ENCODE data around the gene SRRT. TPM values are rescaled to one million over a fixed set of nuclear protein-coding genes. Genes with fewer than 3 reads are reported as not detected.
"Not testable (repeated sequence)": the region's sequence is repeated elsewhere in the genome, so short reads cannot be mapped to it uniquely, and the experiment has no call there.

Gene SRRT
- polyA plus RNA-seq, 3 donors: 47.0 to 74.9 (median 57.4) TPM

GRCh38 chr7:100852048-100852872 lies 22.6 kb upstream of the SRRT start, which contains the start of gene SLC12A9:
Gene SLC12A9 (plus strand): TSS chr7:100852713. CDS start chr7:100854198, 1,485 bp downstream.
- 0% methylated on average over 56 to 71 of the region's 71 CpGs for WGBS, 3 donors
- H3K27ac ChIP-seq (ENCODE audit: low read depth, low read length): no peak within 1 kb of the TSS

GRCh38 chr7:100854146-100854895 lies 20.6 kb upstream of the SRRT start:
- 90 to 94% (median 90%) methylated on average over 14 of the region's 14 CpGs for WGBS, 3 donors

DNA sequence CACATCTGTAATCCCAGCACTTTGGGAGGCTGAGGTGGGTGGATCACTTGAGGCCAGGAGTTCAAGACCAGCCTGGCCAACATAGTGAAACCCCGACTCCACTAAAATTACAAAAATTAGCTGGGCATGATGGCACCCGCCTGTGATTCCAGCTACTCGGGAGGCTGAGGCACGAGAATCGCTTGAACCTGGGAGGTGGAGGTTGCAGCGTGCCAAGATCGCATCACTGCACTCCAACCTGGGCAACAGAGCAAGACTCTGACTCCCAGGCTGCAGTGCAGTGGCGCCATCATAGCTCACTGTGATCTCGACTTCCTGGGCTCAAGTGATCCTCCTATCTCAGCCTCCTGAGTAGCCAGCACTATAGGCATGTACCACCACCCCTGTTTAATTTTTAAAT lies 20.0 kb upstream of the SRRT start:
- H3K27ac ChIP-seq (ENCODE audit: low read depth, low read length): not testable (repeated sequence)
- WGBS, 3 donors: 95 to 97% (median 96%) methylated on average over 9 of the region's 9 CpGs

More at GRCh38 chr7:100854146-100854895, 20.6 kb upstream of the SRRT start:
- no peak overlapping the region for H3K27ac ChIP-seq (ENCODE audit: low read depth, low read length)

GRCh38 chr7:100855515-100855914 lies 19.4 kb upstream of the SRRT start:
- whole genome bisulfite sequencing, 3 donors: 86 to 92% (median 92%) methylated on average over 10 of the region's 10 CpGs

DNA sequence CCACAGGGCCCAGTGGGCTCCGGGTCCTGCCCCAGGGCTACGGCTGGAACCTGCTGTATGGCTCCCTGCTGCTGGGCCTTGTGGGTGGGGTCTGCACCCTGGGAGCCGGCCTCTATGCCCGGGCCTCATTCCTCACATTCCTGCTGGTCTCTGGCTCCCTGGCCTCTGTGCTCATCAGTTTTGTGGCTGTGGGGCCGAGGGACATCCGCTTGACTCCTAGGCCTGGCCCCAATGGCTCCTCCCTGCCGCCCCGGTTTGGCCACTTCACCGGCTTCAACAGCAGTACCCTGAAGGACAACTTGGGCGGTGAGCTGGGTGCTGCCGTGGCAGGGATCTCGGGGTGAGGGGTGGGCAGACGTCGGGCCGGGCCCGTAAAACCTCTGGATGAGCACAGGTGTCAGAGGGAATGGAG lies 18.0 kb upstream of the SRRT start:
- H3K27ac ChIP-seq (ENCODE audit: low read depth, low read length): no peak overlapping the region
- WGBS, 3 donors: 85 to 90% (median 89%) methylated on average over 16 of the region's 16 CpGs

More at GRCh38 chr7:100855515-100855914, 19.4 kb upstream of the SRRT start:
- no peak overlapping the region for H3K27ac ChIP-seq (ENCODE audit: low read depth, low read length)

- H3K27ac ChIP-seq (ENCODE audit: low read depth, low read length): no peak overlapping the region
- WGBS, 3 donors: 84 to 92% (median 89%) methylated on average over 15 of the region's 15 CpGs
Measured at GRCh38 chr7:100859856-100860255, 15.0 kb upstream of the SRRT start.

GRCh38 chr7:100860702-100861615 lies 13.9 kb upstream of the SRRT start:
- H3K27ac ChIP-seq (ENCODE audit: low read depth, low read length): no peak overlapping the region
- WGBS, 3 donors: 89 to 93% (median 91%) methylated on average over 16 to 18 of the region's 18 CpGs

DNA sequence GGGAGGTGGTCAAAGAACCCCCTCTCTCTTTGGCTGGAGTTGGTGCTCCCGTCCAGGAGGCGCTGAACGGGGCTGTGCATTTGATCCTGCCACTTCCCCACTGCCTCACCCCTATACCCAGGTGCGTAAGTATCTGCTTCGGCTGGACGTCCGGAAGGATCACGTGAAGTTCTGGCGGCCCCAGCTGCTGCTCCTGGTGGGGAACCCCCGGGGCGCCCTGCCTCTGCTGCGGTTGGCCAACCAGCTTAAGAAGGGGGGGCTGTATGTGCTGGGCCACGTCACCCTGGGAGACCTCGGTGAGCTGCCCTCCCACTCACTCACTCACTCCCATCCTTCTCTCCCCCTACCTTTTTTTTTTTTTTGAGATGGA lies 13.3 kb upstream of the SRRT start:
- WGBS, 3 donors: 89 to 92% (median 92%) methylated on average over 14 of the region's 14 CpGs
- H3K27ac ChIP-seq (ENCODE audit: low read depth, low read length): no peak overlapping the region

DNA sequence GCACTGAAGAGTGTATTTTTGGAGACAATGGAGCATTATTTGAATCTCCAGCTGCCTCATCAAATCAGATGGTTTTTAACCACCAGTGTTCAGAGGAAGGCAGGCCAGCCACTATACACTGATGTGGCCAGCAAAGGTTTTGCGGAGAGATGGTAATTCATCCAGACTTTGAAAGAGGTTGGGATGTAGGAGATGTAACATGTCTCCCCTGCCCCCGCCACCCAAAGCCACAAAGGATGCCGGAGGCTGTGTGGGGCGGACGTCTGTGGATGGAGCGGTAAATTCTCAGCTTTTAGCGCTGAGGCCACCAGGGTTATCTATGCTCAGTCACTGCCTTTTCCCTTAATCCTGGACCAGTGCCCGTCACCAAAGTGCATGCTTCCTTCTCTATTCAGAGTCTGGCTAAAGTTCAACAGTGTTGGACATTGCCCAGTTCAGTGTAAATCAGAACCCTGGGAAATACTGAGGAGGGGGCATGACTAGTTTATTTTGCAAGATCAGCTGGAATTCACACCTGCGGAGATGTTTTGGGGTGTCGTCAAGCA lies 11.4 kb upstream of the SRRT start:
- no peak overlapping the region for H3K27ac ChIP-seq (ENCODE audit: low read depth, low read length)
- 36 to 46% (median 39%) methylated on average over 10 of the region's 10 CpGs for WGBS, 3 donors

GRCh38 chr7:100864263-100864845 lies 10.5 kb upstream of the SRRT start:
- WGBS, 3 donors: 84 to 92% (median 86%) methylated on average over 12 of the region's 12 CpGs
- H3K27ac ChIP-seq (ENCODE audit: low read depth, low read length): no peak overlapping the region

GRCh38 chr7:100865372-100865911 lies 9.5 kb upstream of the SRRT start:
- 51 to 91% (median 64%) methylated on average over 17 of the region's 17 CpGs for WGBS, 3 donors
- H3K27ac ChIP-seq (ENCODE audit: low read depth, low read length): no peak overlapping the region

DNA sequence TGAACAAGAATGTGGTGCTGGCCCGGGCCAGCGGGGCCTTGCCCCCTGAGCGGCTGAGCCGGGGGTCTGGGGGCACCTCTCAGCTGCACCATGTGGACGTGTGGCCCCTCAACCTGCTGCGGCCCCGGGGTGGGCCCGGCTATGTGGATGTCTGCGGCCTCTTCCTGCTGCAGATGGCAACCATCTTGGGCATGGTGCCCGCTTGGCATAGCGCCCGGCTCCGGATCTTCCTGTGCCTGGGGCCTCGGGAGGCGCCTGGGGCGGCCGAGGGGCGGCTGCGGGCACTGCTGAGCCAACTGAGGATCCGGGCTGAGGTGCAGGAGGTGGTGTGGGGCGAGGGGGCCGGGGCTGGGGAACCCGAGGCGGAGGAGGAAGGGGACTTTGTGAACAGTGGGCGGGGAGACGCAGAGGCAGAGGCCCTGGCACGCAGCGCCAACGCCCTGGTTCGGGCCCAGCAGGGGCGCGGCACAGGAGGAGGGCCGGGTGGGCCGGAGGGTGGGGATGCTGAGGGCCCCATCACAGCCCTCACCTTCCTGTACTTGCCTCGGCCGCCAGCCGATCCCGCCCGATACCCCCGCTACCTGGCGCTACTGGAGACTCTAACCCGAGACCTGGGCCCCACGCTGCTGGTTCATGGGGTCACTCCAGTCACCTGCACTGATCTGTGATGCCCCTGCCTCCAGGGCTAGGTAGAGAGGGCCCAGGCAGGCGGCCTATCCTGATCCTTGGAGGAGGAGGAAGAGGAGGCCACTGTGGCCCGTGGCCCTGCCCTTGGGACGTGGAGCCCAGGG lies 8.8 kb upstream of the SRRT start:
- no peak overlapping the region for H3K27ac ChIP-seq (ENCODE audit: low read depth, low read length)
- 31 to 59% (median 48%) methylated on average over 43 to 46 of the region's 46 CpGs for WGBS, 3 donors

- 35 to 70% (median 44%) methylated on average over 5 of the region's 5 CpGs for WGBS, 3 donors
- H3K27ac ChIP-seq (ENCODE audit: low read depth, low read length): peak overlapping the region; percentile 42
Measured at GRCh38 chr7:100866729-100867039, 8.2 kb upstream of the SRRT start.

DNA sequence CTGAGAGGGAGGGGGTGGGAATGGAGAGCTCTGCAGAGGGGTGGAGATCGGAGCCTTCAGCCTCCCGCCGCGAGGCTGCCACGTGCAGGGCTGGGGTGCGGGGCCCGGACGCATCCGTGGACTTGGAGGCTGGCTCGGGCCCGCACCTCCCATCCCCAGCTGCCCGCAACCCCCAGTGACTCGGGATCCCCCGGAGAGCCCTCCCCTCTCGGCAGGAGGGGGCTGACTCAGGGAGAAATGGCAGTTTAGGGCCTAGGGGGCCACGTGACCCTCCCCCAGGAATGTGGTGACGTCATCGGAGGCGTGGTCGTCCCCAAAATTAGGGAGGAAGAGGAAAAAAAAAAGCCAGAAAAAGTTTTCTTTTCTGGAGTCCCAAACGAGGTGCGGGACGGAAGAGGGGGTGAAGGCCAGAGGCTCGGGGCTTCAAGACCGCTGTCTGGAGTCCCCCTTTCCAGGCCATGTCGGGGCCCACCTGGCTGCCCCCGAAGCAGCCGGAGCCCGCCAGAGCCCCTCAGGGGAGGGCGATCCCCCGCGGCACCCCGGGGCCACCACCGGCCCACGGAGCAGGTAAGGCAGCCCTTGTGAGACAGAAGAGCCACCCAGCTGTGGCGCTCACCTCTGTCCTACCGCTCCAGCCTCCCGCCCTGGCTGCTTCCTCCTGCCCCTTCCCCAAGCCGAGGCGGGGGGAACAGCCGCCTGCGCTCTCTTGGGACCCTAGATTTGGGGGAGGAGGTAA lies 7.7 kb upstream of the SRRT start, which contains the start of gene TRIP6:
Gene TRIP6 (plus strand): TSS at position 348 of the 736 bp plus-strand sequence. CDS start 111 bp downstream, at position 459.
- H3K27ac ChIP-seq (ENCODE audit: low read depth, low read length): peak within 1 kb of the TSS; percentile 42
- 1 to 3% (median 3%) methylated on average over 40 to 42 of the region's 42 CpGs for WGBS, 3 donors

DNA sequence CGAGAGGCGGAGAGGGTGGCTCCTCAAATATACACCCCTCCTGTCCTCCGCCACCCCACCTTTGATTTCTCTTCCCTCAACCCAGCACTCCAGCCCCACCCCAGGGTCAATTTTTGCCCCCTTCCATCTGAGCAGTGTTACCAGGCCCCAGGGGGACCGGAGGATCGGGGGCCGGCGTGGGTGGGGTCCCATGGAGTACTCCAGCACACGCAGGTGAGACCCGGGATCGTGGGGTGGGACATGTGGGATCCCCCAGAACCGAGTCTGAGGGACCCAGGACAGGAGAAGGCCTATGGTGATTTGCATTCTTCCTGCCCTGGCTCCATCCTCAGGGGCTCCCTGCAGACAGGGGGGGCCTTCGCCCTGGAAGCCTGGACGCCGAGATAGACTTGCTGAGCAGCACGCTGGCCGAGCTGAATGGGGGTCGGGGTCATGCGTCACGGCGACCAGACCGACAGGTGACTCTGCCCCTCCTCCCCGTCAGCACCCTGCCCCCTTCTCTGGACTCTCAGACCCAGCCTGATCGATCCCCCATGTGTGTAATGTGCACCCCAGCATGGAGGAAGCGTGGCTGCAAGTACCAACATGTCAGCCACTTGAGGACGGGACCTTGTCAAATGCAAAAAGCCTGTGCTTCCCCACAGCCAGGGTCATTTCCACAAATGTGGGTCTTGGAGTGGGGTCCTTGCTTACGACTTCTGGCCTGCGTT lies 7.0 kb upstream of the SRRT start:
- WGBS, 3 donors: 30 to 35% (median 32%) methylated on average over 22 to 27 of the region's 27 CpGs
- peak overlapping the region; percentile 36 for H3K27ac ChIP-seq (ENCODE audit: low read depth, low read length)
